Measurements from ENCODE around the gene DISC1.

The DISC1 gene

DNA sequence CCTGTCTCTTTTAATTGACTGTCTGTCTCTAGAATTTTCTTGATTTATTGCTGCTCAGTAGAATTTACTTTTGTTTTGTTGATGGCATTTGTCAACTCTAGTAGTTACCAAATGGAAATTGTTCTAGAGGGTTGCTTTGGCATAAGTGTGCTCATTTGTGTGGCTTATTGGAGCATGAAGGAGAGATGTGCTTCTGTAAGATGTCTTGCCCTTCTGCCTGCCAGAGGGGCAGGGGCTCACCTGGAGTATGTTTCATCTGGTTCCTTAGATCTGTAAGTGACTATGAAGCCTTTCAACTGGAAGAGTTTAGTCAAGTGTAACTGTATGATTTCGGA is 345.5 kb downstream of the DISC1 start:
- in situ Hi-C loops (cut with MboI; ENCODE audit: low sequenced_read_pairs), result no loop called here

DNA sequence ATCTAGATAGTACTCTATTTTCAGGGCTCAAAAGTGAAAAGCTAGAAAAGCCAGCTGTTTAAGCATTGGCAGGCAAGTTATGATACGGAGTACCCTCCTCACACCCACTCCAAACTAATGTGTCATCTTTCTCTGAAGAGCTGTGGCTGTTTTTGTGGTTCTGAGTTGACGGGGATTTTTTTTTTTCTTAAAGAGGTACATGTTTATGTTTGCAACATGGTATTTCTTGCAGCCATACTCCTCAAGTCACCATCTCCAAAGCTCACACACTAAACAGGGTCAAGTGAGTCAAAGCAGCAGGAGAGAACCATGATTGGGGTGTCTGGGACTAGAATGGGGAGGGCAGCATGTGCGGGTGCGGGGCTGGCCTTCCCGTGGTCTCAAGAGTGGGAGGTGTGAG is 347.2 kb downstream of the DISC1 start:
- in situ Hi-C loops (cut with MboI; ENCODE audit: low sequenced_read_pairs), result no loop called here

DNA sequence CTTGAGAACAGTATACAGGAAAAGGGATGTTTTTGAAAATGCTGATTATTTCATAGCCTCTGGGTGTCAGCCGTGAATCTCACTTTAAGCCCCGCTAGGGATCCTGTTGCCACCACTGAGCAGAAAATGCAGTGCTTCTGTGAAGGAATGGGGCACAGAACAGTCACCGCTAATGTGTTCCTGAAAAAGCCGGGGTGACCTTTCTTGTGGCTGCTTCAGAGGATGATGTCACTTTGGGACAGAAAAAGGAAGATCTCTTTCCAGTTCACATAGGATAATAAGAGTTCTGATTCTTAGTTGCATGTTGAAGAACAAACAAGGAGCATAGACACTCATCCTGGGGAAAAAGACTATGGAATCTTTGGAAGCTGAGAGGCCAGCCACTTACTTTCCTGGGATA is 349.6 kb downstream of the DISC1 start:
- in situ Hi-C loops (cut with MboI; ENCODE audit: low sequenced_read_pairs), result no loop called here

DNA sequence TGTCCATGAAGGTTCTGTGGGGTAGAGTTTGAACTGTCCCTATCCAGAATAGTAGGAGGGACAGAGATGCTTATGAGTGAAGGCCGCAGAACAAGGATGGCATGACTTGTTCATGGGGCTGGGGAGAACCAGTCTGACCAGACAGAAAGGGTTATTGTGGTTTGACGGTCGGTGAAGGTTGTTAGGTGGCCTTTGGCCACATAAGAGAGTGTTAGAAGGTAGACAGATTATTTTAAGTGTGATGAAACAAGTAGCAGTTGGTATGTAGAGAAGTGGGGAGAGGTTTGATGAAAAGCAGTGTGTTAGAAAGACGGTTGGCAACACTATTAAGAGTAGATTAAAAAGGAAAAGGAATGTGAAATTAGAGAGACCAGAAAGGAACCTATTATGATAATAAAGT is 355.1 kb downstream of the DISC1 start:
- in situ Hi-C loops (cut with MboI; ENCODE audit: low sequenced_read_pairs), result no loop called here

DNA sequence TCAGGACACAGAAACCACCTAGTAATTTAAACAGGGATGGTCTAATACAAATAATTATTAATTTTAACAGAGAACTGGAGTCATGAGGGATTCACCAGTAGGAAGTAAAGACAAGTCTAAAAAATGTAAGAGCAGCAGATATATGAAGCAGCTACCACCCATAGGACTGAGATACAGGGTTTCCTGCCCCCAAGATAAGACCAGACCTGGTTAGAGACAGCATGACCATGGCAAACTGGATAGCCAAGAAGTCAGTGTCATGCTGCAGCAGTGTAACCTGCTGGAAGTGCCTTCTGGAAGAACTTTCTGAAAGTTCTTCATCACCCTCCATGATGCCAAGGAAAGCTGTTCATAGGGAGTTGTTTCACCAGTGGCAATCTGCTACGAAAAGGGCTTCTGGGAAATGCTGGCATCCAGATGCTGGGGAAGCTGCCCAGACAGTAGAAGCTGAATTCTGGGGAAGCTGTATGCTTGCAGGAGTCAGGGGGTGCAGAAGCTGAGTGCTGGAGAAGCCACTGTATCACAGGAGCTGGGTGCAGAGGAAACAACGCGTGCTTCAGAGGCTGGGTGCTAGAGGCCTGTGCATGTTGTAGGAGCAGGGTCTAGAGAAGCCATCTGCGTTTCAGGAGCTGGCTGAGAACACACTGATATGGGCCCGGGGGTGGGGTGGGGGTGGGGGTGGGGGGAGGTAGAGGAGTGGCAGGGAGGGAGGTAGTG is 356.4 kb downstream of the DISC1 start:
- in situ Hi-C loops (cut with MboI; ENCODE audit: low sequenced_read_pairs), result no loop called here

DNA sequence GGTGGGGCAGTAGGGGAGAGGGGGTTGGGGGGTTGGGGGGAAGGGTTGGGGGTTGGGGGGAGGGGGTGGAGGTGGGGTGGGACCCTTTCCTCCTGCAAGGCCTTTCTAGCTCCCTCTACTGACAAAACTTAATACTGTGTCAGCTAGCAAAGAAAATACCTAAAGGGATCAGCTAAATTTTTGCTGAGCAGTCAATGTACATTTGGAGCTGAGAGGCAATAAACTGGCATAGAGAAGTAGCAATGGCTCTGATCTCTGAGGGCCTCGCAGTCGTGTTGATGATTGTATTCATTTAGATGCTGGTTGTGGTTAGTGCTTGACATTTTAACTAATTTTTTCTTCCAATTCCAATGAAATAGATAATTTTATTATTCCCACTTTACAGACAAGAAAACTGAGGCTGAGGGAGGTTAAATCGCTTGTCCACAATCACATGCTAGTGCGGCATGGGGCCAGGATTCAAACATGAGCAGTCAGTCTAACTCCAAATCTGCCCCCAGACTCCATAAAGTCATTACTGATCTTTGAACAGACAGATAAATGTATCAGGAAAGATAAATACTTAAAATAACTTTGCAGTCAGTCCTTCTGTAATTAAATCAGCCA is 357.1 kb downstream of the DISC1 start:
- in situ Hi-C loops (cut with MboI; ENCODE audit: low sequenced_read_pairs), result no loop called here

DNA sequence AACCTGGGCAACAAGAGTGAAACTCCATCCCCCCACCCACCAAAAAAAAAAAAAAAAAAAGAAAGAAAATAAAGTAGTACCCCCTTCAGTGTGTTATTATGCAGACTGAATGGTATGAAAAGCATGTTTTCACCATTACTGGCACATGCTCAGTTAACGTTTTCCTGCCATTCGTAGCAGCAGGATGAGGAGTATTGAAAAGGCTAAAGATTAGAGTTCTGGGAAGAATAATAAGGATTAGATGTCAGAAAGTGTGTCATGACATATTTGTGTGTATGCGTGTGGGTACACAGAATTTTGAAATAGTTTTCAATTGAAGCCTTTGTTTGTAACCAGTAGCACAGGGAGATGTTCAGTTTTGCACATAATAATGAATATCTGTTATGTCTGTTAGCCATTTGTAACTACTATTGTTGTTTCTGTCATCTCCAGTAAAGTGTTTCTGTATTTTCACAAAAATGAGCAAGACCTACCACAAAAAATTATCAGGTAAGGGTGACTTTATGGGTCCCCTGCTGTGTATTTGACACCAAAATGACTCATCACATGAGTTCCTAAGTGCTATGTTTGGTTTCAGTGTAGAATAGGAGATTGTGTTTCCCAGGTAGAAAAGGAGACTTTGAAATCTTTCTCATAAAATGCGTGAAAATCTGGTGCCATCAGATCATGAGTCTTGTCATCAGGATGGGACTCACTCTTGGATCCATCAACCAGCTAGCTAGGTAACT is 358.9 kb downstream of the DISC1 start:
- in situ Hi-C loops (cut with MboI; ENCODE audit: low sequenced_read_pairs), result no loop called here

DNA sequence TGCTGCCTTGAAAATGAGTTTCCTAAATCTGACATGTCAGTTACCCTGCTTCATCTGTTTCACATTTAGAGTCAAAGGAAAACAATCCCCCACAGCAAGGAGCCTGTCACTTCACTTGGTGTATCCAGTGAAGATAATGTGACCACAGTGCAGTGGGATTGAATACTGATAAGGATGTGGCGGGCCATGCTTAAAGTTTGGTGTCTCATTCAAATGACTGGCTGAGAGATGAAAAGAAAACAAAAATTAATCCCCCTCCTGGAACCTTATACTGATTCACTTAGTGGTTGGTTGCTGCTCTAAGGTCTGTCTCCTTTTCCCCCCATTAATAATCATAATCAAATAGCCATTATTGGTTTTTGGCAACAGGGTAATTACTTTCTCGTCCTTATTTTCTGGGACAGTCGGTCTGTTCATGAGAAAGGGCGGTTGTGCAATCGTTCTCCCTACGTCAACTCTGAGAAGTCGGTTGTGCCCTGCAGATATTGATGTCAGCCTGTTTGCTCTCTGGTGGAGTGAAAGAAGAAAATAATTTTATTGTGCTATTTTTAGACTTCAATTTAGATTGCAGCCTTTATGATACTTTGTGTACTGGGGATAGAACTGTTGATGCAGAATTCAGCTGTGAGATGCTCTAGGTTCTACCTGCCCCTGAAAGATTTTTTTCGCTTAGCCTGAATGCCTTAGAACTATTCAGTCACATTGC is 360.2 kb downstream of the DISC1 start:
- in situ Hi-C loops (cut with MboI; ENCODE audit: low sequenced_read_pairs), result no loop called here

DNA sequence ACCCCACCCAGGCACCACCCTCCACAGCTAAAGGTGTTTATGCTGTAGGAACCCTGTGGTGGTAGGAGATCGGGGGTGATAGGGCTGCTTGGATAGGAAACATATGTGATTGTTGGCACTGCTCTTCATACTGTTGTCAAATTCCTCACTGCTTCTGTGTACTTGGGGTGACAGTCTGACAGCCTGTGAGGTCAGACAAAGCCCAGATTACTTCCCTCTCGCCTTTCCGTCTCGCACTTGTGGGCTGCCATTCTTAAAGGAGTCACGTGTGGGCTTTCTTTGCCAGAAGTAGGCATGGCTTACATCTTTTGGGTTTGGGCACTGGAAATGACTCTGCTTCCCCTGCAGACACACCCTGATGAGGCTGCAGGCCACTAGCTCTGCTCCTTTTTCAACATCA is 363.8 kb downstream of the DISC1 start:
- in situ Hi-C loops (cut with MboI; ENCODE audit: low sequenced_read_pairs), result no loop called here

DNA sequence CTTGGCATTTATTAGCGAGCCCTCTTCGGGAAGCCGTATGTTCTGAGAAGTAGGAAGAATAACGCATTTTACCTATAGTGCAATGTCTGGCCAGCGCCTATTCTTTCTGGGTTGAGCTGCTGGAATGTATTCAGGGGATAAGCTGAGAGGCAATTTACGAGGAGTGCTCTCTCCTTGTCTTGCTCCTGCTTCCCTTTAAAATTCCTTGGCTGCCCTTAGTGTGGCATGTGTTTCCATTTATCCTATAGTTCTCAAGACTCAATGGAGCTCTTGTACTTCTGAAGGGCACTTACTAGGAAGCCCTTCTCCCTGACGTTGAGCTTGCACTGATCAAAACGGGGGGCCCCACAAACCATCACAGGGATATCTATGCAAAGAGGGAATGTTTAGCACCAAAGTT is 364.6 kb downstream of the DISC1 start:
- in situ Hi-C loops (cut with MboI; ENCODE audit: low sequenced_read_pairs), result no loop called here

DNA sequence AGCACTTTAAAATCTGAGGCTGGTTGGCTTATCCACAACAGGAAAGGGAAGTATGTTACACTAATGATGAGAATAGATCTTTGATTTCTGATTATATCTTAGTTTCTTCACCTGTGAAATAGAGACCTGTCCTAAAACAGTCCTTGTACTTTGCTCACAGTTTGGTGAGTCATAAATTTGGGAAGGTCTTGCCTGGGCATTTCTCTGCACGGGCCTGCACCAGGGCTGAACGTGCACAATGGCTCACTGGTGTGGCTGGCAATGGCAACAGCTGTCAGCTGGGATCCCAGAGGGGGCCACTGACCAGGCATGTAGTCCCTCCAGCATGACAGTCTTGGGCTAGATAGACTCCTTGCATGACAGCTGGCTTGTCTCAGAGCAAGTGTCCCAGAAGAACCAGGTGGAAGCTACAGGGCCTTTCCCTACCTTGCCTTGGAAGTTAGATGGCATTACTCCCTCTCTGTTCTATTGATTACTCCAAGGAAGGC is 367.4 kb downstream of the DISC1 start:
- in situ Hi-C loops (cut with MboI; ENCODE audit: low sequenced_read_pairs), result no loop called here

DNA sequence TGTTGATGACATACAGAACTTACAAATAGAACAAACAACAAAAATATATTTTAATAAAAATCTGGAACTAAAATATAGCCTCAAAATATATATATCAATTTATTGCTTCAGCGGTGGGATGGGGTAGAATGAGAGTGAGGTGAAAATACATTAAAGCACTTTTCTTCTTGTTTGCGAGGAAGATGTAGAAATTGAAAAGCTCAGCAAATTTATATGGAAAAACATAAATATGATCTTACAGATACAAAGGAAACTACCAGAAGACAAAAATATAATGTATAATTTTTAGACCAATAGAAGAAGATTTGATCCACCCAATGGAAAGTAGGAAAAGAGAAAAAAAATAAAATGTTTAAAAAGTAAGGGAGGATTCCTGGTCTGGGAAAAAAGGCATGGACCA is 372.2 kb downstream of the DISC1 start:
- in situ Hi-C loops (cut with MboI; ENCODE audit: low sequenced_read_pairs), result no loop called here

DNA sequence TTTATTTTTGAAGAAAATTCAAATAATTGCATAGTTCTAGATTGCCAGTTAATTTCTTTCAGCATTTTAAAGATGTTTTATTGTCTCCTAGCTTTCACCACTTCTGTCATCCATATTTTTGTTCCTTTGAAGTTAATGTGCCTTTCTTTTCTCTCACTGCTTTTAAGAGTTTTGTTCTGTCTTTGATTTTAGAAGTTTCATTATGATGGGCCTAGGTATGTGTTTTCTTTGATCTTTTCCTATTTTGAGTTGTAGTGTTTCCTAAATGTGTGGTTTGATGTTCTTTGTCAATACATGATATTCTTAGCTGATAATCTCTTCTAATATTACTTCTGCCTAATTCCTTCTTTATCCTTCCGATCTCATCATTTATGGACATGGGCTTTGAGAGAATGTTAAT is 378.7 kb downstream of the DISC1 start:
- in situ Hi-C loops (cut with MboI; ENCODE audit: low sequenced_read_pairs), result no loop called here

DNA sequence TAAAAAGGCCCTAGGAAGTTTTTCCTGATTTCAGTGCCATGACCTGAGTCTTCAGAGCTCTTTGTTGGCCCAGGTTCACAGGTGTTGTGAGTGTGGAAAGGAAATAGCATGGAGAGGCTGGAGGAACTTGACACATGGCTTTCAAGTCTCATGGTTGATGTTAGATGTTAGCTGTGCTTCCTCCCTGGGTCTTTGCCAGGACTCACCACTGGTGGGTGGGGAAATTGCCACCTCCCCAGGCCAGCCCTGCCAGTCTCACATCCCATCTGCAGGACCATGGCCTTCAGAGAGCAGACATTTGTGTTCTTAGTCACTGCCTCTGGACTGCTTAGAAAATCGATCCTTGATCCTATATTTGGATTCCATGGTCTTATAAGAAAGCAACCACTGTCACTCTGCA is 383.2 kb downstream of the DISC1 start:
- in situ Hi-C loops (cut with MboI; ENCODE audit: low sequenced_read_pairs), result no loop called here

DNA sequence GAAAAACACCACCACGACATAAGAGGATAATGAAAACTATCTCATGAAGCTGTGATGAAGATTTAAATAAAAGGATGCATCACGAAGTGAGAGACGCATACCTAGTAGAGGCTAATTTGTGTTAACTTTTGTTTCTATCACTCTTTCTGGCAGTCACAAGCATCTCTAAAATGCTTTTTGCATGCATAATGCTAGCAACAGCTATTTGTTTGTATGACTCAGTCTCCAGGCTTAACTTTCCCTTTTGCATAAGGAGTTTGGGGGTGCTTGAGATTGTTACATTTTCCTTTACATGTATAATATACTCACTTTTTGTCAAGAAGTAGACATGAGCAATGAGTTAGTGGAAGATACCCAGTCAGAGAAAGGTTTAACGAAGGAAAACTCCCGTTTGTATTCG is 385.4 kb downstream of the DISC1 start:
- in situ Hi-C loops (cut with MboI; ENCODE audit: low sequenced_read_pairs), result no loop called here

DNA sequence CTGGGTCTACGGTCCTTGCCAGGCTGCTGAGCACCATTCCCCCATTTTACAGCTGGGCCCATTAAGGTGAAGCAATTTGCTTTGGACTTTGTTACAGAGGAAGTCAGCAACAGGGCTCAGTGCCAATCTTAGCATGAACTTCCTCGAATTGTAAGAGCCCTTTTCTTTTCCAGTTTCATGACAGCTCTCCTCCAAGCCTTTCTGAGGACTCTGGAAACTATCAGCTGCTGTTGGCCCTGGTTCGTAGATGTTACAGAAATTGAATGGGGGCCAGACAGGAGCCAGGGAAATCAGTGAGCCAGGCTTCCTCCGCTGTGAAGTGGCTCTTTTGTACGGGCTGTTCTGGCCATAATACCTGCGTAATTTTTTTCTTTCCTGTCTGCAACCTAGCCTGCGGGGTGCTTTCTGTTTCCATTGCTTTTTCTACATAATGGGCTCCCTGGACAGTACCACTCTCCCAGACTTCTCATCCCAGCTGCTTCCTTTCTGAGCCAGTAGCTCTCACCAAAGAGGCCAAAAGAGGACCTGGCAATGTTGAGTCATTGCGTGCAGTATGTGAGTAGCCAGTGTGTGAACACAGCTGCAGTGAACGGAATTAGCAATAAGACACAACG is 386.3 kb downstream of the DISC1 start:
- in situ Hi-C loops (cut with MboI; ENCODE audit: low sequenced_read_pairs), result no loop called here

DNA sequence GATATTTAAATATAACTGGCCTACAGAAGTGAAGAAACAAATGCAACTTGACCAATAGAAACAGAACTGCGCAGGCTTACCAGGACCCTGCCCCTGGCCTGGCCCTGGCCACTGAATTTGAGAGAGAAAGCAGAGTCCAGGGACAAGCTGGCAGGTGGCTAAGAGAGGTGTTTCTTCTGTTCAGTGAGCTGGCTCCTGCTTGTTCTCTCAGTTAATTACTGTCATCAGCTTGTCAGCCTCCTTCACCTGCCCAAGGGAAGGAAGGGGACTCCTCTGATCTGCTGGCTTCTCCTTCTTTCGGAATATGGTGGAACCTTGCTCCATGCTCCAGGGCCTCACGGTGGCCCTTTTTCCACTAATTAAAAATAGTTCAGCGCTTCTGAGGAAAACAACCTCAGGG is 388.4 kb downstream of the DISC1 start:
- in situ Hi-C loops (cut with MboI; ENCODE audit: low sequenced_read_pairs), result no loop called here

DNA sequence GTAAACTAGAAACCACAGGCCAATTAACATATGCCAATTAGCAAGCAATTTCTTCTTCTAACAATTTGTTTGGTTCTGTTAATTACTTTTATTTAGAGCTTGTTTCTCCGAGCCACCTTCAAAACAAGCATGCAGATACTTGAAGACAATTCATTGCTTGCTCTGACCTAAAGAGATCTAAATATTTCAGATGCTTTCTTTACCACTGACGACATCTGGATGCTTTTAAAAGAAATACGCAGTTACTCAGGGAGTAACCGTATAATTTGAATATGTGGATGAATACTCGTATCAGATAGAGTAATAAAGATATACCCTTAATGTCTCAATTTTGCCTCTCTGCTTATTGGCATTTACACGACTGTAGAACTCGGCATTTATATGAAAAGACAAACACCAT is 390.0 kb downstream of the DISC1 start:
- in situ Hi-C loops (cut with MboI; ENCODE audit: low sequenced_read_pairs), result no loop called here

DNA sequence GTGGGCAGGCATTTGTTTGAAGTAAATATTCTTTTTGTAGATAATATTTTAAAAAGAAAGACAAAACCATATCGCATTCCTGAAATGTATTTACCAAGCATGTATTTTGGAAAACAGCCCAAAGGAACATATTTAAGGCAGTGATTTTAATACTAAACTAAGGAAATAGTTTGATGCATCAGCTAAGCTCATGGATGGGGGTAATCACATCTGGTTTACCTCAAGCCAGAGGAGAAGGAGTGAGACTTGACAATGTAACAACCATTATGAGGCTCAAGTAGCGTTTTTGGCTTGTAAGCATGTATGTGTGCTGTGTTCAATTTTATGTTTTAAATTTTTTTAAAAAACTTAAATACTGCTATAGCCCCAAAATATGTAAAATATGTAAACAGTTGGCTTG is 390.5 kb downstream of the DISC1 start:
- in situ Hi-C loops (cut with MboI; ENCODE audit: low sequenced_read_pairs), result no loop called here

DNA sequence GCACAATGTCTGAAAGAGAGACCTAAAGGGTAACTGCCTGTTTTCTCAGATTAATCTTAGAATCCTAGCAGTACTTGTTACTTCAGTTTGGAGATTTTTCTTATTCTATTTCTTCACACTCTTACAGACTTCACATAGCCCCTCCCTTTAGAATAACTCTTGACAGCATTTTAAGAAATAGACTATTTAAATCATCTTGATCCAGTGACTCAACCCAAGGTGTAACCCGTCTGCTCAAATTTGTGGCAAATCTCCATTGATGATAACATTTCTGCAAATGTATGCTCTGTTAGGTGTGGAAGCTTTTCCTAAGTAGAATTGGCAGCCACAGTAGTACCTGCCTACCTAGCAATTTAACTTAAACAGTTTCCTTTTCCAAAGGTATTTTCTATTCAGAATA is 391.2 kb downstream of the DISC1 start:
- in situ Hi-C loops (cut with MboI; ENCODE audit: low sequenced_read_pairs), result no loop called here
